Measurements from ENCODE around the gene TMEM108. TPM values are rescaled to one million over a fixed set of nuclear protein-coding genes. Genes with fewer than 3 reads are reported as not detected.
A peak's percentile ranks its signal among the peaks of the same experiment; 100 is the strongest.

TMEM108 gene
- total and polyA plus RNA-seq, 2 of the 4 experiments (the other 2 are of a cell fraction), result 0.18 to 2.2 TPM

- Histone ChIP-seq H3K4me1 (ENCODE audit: control insufficient read depth, insufficient read depth, low read length) (no peaks in the 10 kb centered on the region), H4K91ac (ENCODE audit: insufficient read depth, low read depth, low read length) (no peak overlapping the region), H3K9me3 (ENCODE audit: control insufficient read depth, insufficient read depth, low read length) (no peaks in the 10 kb centered on the region), H4K20me1 (ENCODE audit: insufficient read depth, low read length) (no peaks in the 10 kb centered on the region), H2BK5ac (ENCODE audit: low read depth, low read length, poor library complexity, severe bottlenecking) (no peak overlapping the region), H3K4me2 (ENCODE audit: low read depth, low read length) (no peak overlapping the region), H3K23ac (ENCODE audit: low read depth, low read length) (no peak overlapping the region), H3K27me3 (ENCODE audit: control insufficient read depth, insufficient read depth, low read length) (no peaks in the 10 kb centered on the region), H3K9ac (ENCODE audit: low read depth, low read length) (no peak overlapping the region), H3K18ac (ENCODE audit: low read depth, low read length) (no peak overlapping the region), H3K14ac (replicated peaks; ENCODE audit: low read depth, low read length) (no peak overlapping the region), H3K9me1 (ENCODE audit: insufficient read depth, low read length) (no peaks in the 10 kb centered on the region), H3K4me3 (ENCODE audit: insufficient read depth, low read depth, low read length) (no peak overlapping the region), H2AK5ac (ENCODE audit: low read depth, low read length) (no peak overlapping the region), H2BK120ac (ENCODE audit: low read depth, low read length) (no peak overlapping the region), H3K79me1 (ENCODE audit: low read depth in 1 of 2, low read length in 2 of 2) (no peaks in the 10 kb centered on the region), H2BK20ac (ENCODE audit: low read depth, low read length) (no peak overlapping the region), H3K56ac (ENCODE audit: extremely low read depth, insufficient read depth, low read length) (no peak overlapping the region), H3K4ac (ENCODE audit: low read depth, low read length) (no peak overlapping the region), H2BK15ac (ENCODE audit: low read depth, low read length) (no peak overlapping the region), H3K27ac (ENCODE audit: insufficient read depth, low read length) (no peak overlapping the region), H2AFZ (replicated peaks; ENCODE audit: low read length, poor library complexity) (no peak overlapping the region), H3K36me3 (ENCODE audit: control insufficient read depth, insufficient read depth, low read length) (no peaks in the 10 kb centered on the region), H4K5ac (ENCODE audit: low read depth, low read length) (no peak overlapping the region), H4K8ac (ENCODE audit: low read depth in 2 of 2, low read length in 2 of 2) (no peak overlapping the region), H2AK9ac (replicated peaks; ENCODE audit: low read depth, low read length, poor library complexity) (peak overlapping the region; percentile 50)
- in situ Hi-C loops (cut with MboI; ENCODE audit: low sequenced_read_pairs), result no loop called here
- no TSS peak for BruUV-seq (replicated peaks)
- intact Hi-C loops (cut with micrococcal nuclease), result no loop called here
- WGBS, 2 experiments (ENCODE audit: extremely low coverage in 2 of 2, insufficient read length in 1 of 2), result 71% methylated on average over 1 of the region's 4 CpGs; no CpG with 5 or more reads in 1 of the 2 experiments
- ATAC-seq (ENCODE audit: low read depth), result no peak
- POLR2A ChIA-PET (ENCODE audit: unreplicated experiment), result no interaction called here
- dilution Hi-C loops (cut with HindIII; ENCODE audit: low sequenced_read_pairs, unreplicated experiment), result no loop called here
- CTCF ChIA-PET, result no interaction called here
- no peak for DNase-seq
- TF ChIP-seq SMC3 (IDR thresholded peaks at IDR 0.05; ENCODE audit: low read depth, low read length), result no peak
- no peak for TF ChIP-seq MXI1 (IDR thresholded peaks at IDR 0.05; ENCODE audit: borderline replicate concordance, low read depth, low read length)
- no peak for TF ChIP-seq MAFK (IDR thresholded peaks at IDR 0.05; ENCODE audit: low read depth, low read length)
- no peak for TF ChIP-seq RFX5 (IDR thresholded peaks at IDR 0.05; ENCODE audit: low read depth, low read length)
- TF ChIP-seq CEBPB (IDR thresholded peaks at IDR 0.05; ENCODE audit: low read depth, low read length), result no peak
- no peak for TF ChIP-seq BHLHE40 (IDR thresholded peaks at IDR 0.05; ENCODE audit: low read depth, low read length)
- TF ChIP-seq NFE2L2 (IDR thresholded peaks at IDR 0.05; ENCODE audit: low read depth, low read length), result no peak
- TF ChIP-seq RAD21 (IDR thresholded peaks at IDR 0.05; ENCODE audit: low read length), result no peak
- TF ChIP-seq MAZ (IDR thresholded peaks at IDR 0.05; ENCODE audit: borderline replicate concordance, low read depth, low read length), result no peak
- TF ChIP-seq, protein P1, sequence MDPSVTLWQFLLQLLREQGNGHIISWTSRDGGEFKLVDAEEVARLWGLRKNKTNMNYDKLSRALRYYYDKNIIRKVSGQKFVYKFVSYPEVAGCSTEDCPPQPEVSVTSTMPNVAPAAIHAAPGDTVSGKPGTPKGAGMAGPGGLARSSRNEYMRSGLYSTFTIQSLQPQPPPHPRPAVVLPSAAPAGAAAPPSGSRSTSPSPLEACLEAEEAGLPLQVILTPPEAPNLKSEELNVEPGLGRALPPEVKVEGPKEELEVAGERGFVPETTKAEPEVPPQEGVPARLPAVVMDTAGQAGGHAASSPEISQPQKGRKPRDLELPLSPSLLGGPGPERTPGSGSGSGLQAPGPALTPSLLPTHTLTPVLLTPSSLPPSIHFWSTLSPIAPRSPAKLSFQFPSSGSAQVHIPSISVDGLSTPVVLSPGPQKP (IDR thresholded peaks at IDR 0.05; ENCODE audit: borderline replicate concordance, low read depth, low read length), result no peak
- no peak for TF ChIP-seq CTCF (conservative IDR thresholded peaks at IDR 0.05; ENCODE audit: low read depth, low read length)
- TF ChIP-seq CHD1 (IDR thresholded peaks at IDR 0.05; ENCODE audit: low read depth, low read length), result no peak
- TF ChIP-seq POLR2A (IDR thresholded peaks at IDR 0.05; ENCODE audit: low read depth, low read length), result no peak
- no peak for TF ChIP-seq RCOR1 (IDR thresholded peaks at IDR 0.05; ENCODE audit: insufficient replicate concordance, low read length)
- TF ChIP-seq FOS (IDR thresholded peaks at IDR 0.05; ENCODE audit: low read depth, low read length), result no peak
- TF ChIP-seq, protein P2, sequence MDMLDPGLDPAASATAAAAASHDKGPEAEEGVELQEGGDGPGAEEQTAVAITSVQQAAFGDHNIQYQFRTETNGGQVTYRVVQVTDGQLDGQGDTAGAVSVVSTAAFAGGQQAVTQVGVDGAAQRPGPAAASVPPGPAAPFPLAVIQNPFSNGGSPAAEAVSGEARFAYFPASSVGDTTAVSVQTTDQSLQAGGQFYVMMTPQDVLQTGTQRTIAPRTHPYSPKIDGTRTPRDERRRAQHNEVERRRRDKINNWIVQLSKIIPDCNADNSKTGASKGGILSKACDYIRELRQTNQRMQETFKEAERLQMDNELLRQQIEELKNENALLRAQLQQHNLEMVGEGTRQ (IDR thresholded peaks at IDR 0.05; ENCODE audit: low read depth, low read length), result no peak
Measured at GRCh38 chr3:133074977-133075376, 36.8 kb downstream of the TMEM108 start.
